Osteoblast (primary cell): ENCODE measurements around the gene MAP2K6. TPM values are rescaled to one million over a fixed set of nuclear protein-coding genes. Genes with fewer than 3 reads are reported as not detected.

Experiments
- DNase-seq: peaks from one replicate; pipeline ENCODE4 v3.0.0; 2011; ENCODE audit warnings: low spot score, mixed read lengths; ENCODE audit not compliant: insufficient read length; ENCODE audit errors: missing footprints
- H2AFZ ChIP-seq: 2 replicates; pipeline ENCODE4 v1.6.0; 2011; ENCODE audit warnings: mild to moderate bottlenecking, low read length
- H3K27ac ChIP-seq: 2 replicates; pipeline ENCODE4 v1.5.1; 2011; ENCODE audit warnings: mild to moderate bottlenecking, low read depth, low read length, moderate library complexity
- H3K27me3 ChIP-seq: 2 replicates; pipeline ENCODE4 v1.6.0; 2012; ENCODE audit warnings: mild to moderate bottlenecking, control low read depth, inconsistent platforms, low read length, moderate library complexity; ENCODE audit not compliant: insufficient read depth
- H3K36me3 ChIP-seq: 2 replicates; pipeline ENCODE4 v1.5.1; 2011; ENCODE audit warnings: mild to moderate bottlenecking, low read length, control low read depth, moderate library complexity; ENCODE audit not compliant: insufficient read depth
- H3K4me1 ChIP-seq: 2 replicates; pipeline ENCODE4 v1.5.1; 2011; ENCODE audit warnings: mild to moderate bottlenecking, low read length, control low read depth, moderate library complexity; ENCODE audit not compliant: insufficient read depth
- H3K4me2 ChIP-seq: 2 replicates; pipeline ENCODE4 v1.6.0; 2011; ENCODE audit warnings: mild to moderate bottlenecking, low read length; ENCODE audit not compliant: insufficient read depth
- H3K4me3 ChIP-seq: fragments of 200-600 bp; sonication (generic); 3 replicates; pipeline ENCODE4 v1.5.1; 2012; ENCODE audit warnings: mild to moderate bottlenecking, low read length, inconsistent platforms; ENCODE audit not compliant: insufficient read depth
- H3K79me2 ChIP-seq: 2 replicates; pipeline ENCODE4 v1.6.0; 2012; ENCODE audit warnings: mild to moderate bottlenecking, low read length, control low read depth, inconsistent platforms; ENCODE audit not compliant: insufficient read depth
- H3K9me3 ChIP-seq: 2 replicates; pipeline ENCODE4 v1.5.1; 2011; ENCODE audit warnings: low read depth, low read length, control low read depth
- H4K20me1 ChIP-seq: 2 replicates; pipeline ENCODE4 v1.6.0; 2012; ENCODE audit warnings: mild to moderate bottlenecking, low read length, control low read depth; ENCODE audit not compliant: insufficient read depth
- total RNA-seq: library from RNA; depleted of rRNA; stranded (reverse); fragments of >200 nt; gene quantifications from 2 replicates; pipeline ENCODE4 v1.2.3, GENCODE V29; 2012
- TF ChIP-seq, protein P1 (sequence below): IDR thresholded peaks from 2 replicates; pipeline ENCODE4 v1.5.1; 2011; ENCODE audit warnings: mild to moderate bottlenecking, low read depth, low read length, moderate library complexity; ENCODE audit errors: extremely low read depth

The MAP2K6 gene
- total RNA-seq, 1 donor: 2.5 TPM

GRCh38 chr17:69425978-69426377 lies 11.5 kb downstream of the MAP2K6 start:
- Histone ChIP-seq H3K4me1 (no peaks in the 10 kb centered on the region), H3K36me3 (no peaks in the 10 kb centered on the region), H3K27me3 (no peaks in the 10 kb centered on the region), H2AFZ (no peak overlapping the region), H4K20me1 (no peaks in the 10 kb centered on the region), H3K4me2 (no peak overlapping the region), H3K79me2 (no peaks in the 10 kb centered on the region), H3K9me3 (no peaks in the 10 kb centered on the region), H3K27ac (no peak overlapping the region), H3K4me3 (no peak overlapping the region)
- peak; percentile 56 for DNase-seq
- TF ChIP-seq, protein P1, sequence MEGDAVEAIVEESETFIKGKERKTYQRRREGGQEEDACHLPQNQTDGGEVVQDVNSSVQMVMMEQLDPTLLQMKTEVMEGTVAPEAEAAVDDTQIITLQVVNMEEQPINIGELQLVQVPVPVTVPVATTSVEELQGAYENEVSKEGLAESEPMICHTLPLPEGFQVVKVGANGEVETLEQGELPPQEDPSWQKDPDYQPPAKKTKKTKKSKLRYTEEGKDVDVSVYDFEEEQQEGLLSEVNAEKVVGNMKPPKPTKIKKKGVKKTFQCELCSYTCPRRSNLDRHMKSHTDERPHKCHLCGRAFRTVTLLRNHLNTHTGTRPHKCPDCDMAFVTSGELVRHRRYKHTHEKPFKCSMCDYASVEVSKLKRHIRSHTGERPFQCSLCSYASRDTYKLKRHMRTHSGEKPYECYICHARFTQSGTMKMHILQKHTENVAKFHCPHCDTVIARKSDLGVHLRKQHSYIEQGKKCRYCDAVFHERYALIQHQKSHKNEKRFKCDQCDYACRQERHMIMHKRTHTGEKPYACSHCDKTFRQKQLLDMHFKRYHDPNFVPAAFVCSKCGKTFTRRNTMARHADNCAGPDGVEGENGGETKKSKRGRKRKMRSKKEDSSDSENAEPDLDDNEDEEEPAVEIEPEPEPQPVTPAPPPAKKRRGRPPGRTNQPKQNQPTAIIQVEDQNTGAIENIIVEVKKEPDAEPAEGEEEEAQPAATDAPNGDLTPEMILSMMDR: no peak

- H2AFZ ChIP-seq: no peak overlapping the region
- no peak overlapping the region for H3K4me3 ChIP-seq
- TF ChIP-seq, protein P1: no peak
- no peaks in the 10 kb centered on the region for H3K4me1 ChIP-seq
- H3K79me2 ChIP-seq: no peaks in the 10 kb centered on the region
- no peaks in the 10 kb centered on the region for H3K36me3 ChIP-seq
- H3K9me3 ChIP-seq: no peaks in the 10 kb centered on the region
- no peak overlapping the region for H3K4me2 ChIP-seq
- no peaks in the 10 kb centered on the region for H4K20me1 ChIP-seq
- H3K27ac ChIP-seq: no peak overlapping the region
- no peak for DNase-seq
- no peaks in the 10 kb centered on the region for H3K27me3 ChIP-seq
Measured at GRCh38 chr17:69427486-69428197, 13.1 kb downstream of the MAP2K6 start.

GRCh38 chr17:69428252-69428980 lies 13.9 kb downstream of the MAP2K6 start:
- DNase-seq: no peak
- H3K79me2 ChIP-seq: no peaks in the 10 kb centered on the region
- no peak overlapping the region for H3K4me2 ChIP-seq
- no peak overlapping the region for H3K27ac ChIP-seq
- no peak overlapping the region for H3K4me3 ChIP-seq
- H3K27me3 ChIP-seq: no peaks in the 10 kb centered on the region
- H3K36me3 ChIP-seq: no peaks in the 10 kb centered on the region
- no peaks in the 10 kb centered on the region for H3K4me1 ChIP-seq
- H4K20me1 ChIP-seq: no peaks in the 10 kb centered on the region
- H3K9me3 ChIP-seq: no peaks in the 10 kb centered on the region
- TF ChIP-seq, protein P1: no peak
- H2AFZ ChIP-seq: no peak overlapping the region

DNA sequence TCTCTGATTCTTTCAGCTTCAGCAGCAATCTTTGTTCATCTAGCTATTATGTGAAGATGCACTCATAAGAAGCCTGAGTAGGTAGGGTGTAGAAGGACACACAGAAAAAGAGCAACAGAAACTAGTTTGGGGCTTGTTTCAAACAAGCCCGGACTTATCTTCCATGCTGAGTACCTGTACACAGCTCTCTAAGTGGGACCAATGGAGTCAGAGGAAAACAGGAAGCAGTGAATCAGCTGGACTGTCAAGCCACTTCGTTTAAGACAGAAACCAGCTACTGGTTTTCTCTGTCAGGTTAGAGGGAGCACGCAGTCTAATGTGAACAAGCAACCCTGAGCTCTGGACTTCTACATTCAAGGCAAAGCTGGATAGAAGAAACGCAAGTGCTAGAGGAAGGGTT lies 16.0 kb downstream of the MAP2K6 start:
- TF ChIP-seq, protein P1: no peak
- Histone ChIP-seq H4K20me1 (no peaks in the 10 kb centered on the region), H3K4me3 (no peak overlapping the region), H3K4me1 (no peaks in the 10 kb centered on the region), H3K27ac (no peak overlapping the region), H3K36me3 (no peaks in the 10 kb centered on the region), H3K27me3 (no peaks in the 10 kb centered on the region), H3K79me2 (no peaks in the 10 kb centered on the region), H3K4me2 (no peak overlapping the region), H2AFZ (peak overlapping the region; percentile 49), H3K9me3 (no peaks in the 10 kb centered on the region)
- no peak for DNase-seq
